ENCODE results near the gene UAP1L1. TPM values are rescaled to one million over a fixed set of nuclear protein-coding genes. Genes with fewer than 3 reads are reported as not detected.

UAP1L1 gene
- total and polyA plus RNA-seq, 9 of the 15 experiments (the other 6 are each of a cell fraction or from before 2014, with no cell fraction given) = 0.20 to 8.6 (median 3.7) TPM

GRCh38 chr9:137074657-137075274 lies 2.6 kb upstream of the UAP1L1 start (continued):
- no peak for TF ChIP-seq PRDM10 (IDR thresholded peaks at IDR 0.05; ENCODE audit: partially characterized antibody)

- Histone ChIP-seq H3K27ac (ENCODE audit: extremely low read depth, low read depth, low read length) (peak overlapping the region; percentile 82), H3K27me3 (ENCODE audit: control insufficient read depth in 2 of 2, insufficient read depth in 2 of 2, low read length in 2 of 2) (no peaks in the 10 kb centered on the region), H3K9ac (ENCODE audit: insufficient read depth in 1 of 2, low read depth in 2 of 2, low read length in 2 of 2) (peak overlapping the region in 1 of 2 experiments; percentile 51; a peak in 2 of 4 replicates), H3K9me1 (ENCODE audit: control insufficient read depth, insufficient read depth, low read length) (no peaks in the 10 kb centered on the region), H3K4me1 (replicated peaks in 1 of 2; ENCODE audit: control insufficient read depth in 2 of 2, insufficient read depth in 2 of 2, low read length in 2 of 2) (peaks cover 24 to 73% of the 10 kb centered on the region in 2 experiments), H3K9me3 (replicated peaks; ENCODE audit: control insufficient read depth, insufficient read depth, low read depth, low read length) (no peaks in the 10 kb centered on the region), H3K36me3 (ENCODE audit: control insufficient read depth, insufficient read depth, low read length) (peaks cover 8% of the 10 kb centered on the region; the same call in 1 of the 3 replicates), H3K4me2 (ENCODE audit: insufficient read depth, low read length) (no peak overlapping the region), H3K79me2 (ENCODE audit: control insufficient read depth, insufficient read depth, low read length) (peaks cover 8% of the 10 kb centered on the region; the same call in 2 of the 3 replicates), H3K4me3 (no peak overlapping the region), H4K20me1 (replicated peaks; ENCODE audit: control insufficient read depth, insufficient read depth, low read length) (no peaks in the 10 kb centered on the region), H2AFZ (ENCODE audit: low read depth, low read length) (peak overlapping the region; percentile 92)
- DNase-seq (ENCODE audit: extremely low read depth in 1 of 4, low spot score in 3 of 4) = peak in 1 of 4 experiments; percentile 43
- ChIA-PET POLR2A (interaction anchor here (0.6 to 1.3 kb wide), 4 partner anchors 8 to 11 kb away, joined by 3 to 4 read pairs (median 3); partner anchors contain the start of gene MAN1B1), CTCF (ENCODE audit: low intra/inter-chr PET ratio) (no interaction called here)
- peak; percentile 79 for FAIRE-seq
- in situ Hi-C loops (cut with MboI) (no loop called here), intact Hi-C loops (cut with micrococcal nuclease) (no loop called here)
- no TSS peak for BruUV-seq (replicated peaks)
- no peak for ATAC-seq
- WGBS (ENCODE audit: insufficient coverage, low coverage, missing lambda C conversion rate) = 49% methylated on average over 9 of the region's 12 CpGs
- no peak; the same call in 1 of the 2 replicates for TF ChIP-seq CREB3 (tag; conservative IDR thresholded peaks at IDR 0.05; ENCODE audit: low read depth)
- TF ChIP-seq SRF (CRISPR knock-in tag; IDR thresholded peaks at IDR 0.05) = peak in 1 of 2 experiments; percentile 92; a peak in 2 of 4 replicates
- peak; percentile 53; the same call in 1 of the 2 replicates for TF ChIP-seq CREM (IDR thresholded peaks at IDR 0.05; ENCODE audit: low read depth)
- peak; percentile 79; the same call in 1 of the 2 replicates for TF ChIP-seq ZNF197 (CRISPR knock-in tag; IDR thresholded peaks at IDR 0.05; ENCODE audit: low read depth)
- no peak for TF ChIP-seq ZNF79 (CRISPR knock-in tag; IDR thresholded peaks at IDR 0.05; ENCODE audit: low read depth)
- 0 out of 2 replicates have a peak, but pooled peaks have one; percentile 7 for TF ChIP-seq NFRKB (IDR thresholded peaks at IDR 0.05; ENCODE audit: low read depth)
- no peak for TF ChIP-seq ZNF445 (CRISPR knock-in tag; IDR thresholded peaks at IDR 0.05; ENCODE audit: low read depth)
- no peak for TF ChIP-seq ATF2 (CRISPR knock-in tag; IDR thresholded peaks at IDR 0.05)
- peak; percentile 95 for TF ChIP-seq ZNF644 (tag; IDR thresholded peaks at IDR 0.05; ENCODE audit: low read depth)
- TF ChIP-seq E2F6 (IDR thresholded peaks at IDR 0.05; ENCODE audit: borderline replicate concordance in 1 of 2, extremely low read depth in 1 of 2, insufficient read depth in 1 of 2, insufficient read length in 1 of 2, low read depth in 1 of 2, low read length in 1 of 2, poor library complexity in 1 of 2, severe bottlenecking in 1 of 2) = no peak
These were observed 2.0 kb upstream of the UAP1L1 start for GRCh38 chr9:137075275-137075775.

All from K562 (cell line).